Measurements from ENCODE around the gene HOXB9.

HOXB9 gene

GRCh38 chr17:48578616-48579470 is 47.3 kb downstream of the HOXB9 start:
- DNase-seq: no peak

- peak; percentile 35 for DNase-seq
Observed at GRCh38 chr17:48577946-48578615, 48.1 kb downstream of the HOXB9 start, which contains the start of gene HOXB4. Gene HOXB4 (minus strand): TSS chr17:48578350. CDS start chr17:48578319, 31 bp downstream.

GRCh38 chr17:48577330-48577945 is 48.7 kb downstream of the HOXB9 start:
- DNase-seq: no peak

- no peak for DNase-seq
Observed at GRCh38 chr17:48576479-48577309, 49.5 kb downstream of the HOXB9 start.

GRCh38 chr17:48575673-48576478 is 50.3 kb downstream of the HOXB9 start:
- no peak for DNase-seq

GRCh38 chr17:48575066-48575582 is 51.0 kb downstream of the HOXB9 start:
- no peak for DNase-seq

GRCh38 chr17:48574505-48575065 is 51.6 kb downstream of the HOXB9 start:
- no peak for DNase-seq

- no peak for DNase-seq
Observed at GRCh38 chr17:48571826-48572417, 54.2 kb downstream of the HOXB9 start.
